ENCODE results near the gene RDX. TPM values are rescaled to one million over a fixed set of nuclear protein-coding genes. Genes with fewer than 3 reads are reported as not detected.

Gene RDX
- polyA plus RNA-seq, 4 donors = 120 to 177 (median 152) TPM

- no peak for DNase-seq (ENCODE audit: low read depth in 4 of 4, low spot score in 3 of 4)
Observed at GRCh38 chr11:110147962-110148709, 148.3 kb downstream of the RDX start.

- DNase-seq (ENCODE audit: low read depth in 4 of 4, low spot score in 3 of 4) = no peak
Observed at GRCh38 chr11:110141812-110142211, 154.6 kb downstream of the RDX start.

- DNase-seq (ENCODE audit: low read depth in 4 of 4, low spot score in 3 of 4) = no peak
Observed at GRCh38 chr11:110134110-110134509, 162.3 kb downstream of the RDX start.

- DNase-seq (ENCODE audit: low read depth in 4 of 4, low spot score in 3 of 4) = no peak
Observed at GRCh38 chr11:110133160-110133559, 163.3 kb downstream of the RDX start.

- no peak for DNase-seq (ENCODE audit: low read depth in 4 of 4, low spot score in 3 of 4)
Observed at GRCh38 chr11:110131386-110132123, 164.9 kb downstream of the RDX start.

GRCh38 chr11:110130642-110131238, 165.7 kb downstream of the RDX start:
- DNase-seq (ENCODE audit: low read depth in 4 of 4, low spot score in 3 of 4) = peak in 1 of 4 donors; percentile 20

GRCh38 chr11:110128161-110128560, 168.3 kb downstream of the RDX start:
- no peak for DNase-seq (ENCODE audit: low read depth in 4 of 4, low spot score in 3 of 4)

GRCh38 chr11:110126936-110127335, 169.5 kb downstream of the RDX start:
- no peak for DNase-seq (ENCODE audit: low read depth in 4 of 4, low spot score in 3 of 4)

GRCh38 chr11:110125632-110126031, 170.8 kb downstream of the RDX start:
- no peak for DNase-seq (ENCODE audit: low read depth in 4 of 4, low spot score in 3 of 4)

Other genes with a start within 250 kb of the RDX start
- 1 to 10 TPM; 7.2 to 9.2 (median 8.3) TPM for gene ZC3H12C, start 203.2 kb downstream of the RDX start, polyA plus RNA-seq (ENCODE audit: insufficient read length in 4 of 4)
- gene FDX1, start 133.3 kb upstream of the RDX start, polyA plus RNA-seq (ENCODE audit: insufficient read length in 4 of 4) = 10 to 100 TPM; 23.3 to 23.9 (median 23.6) TPM

Measured in right renal pelvis (tissue), 4 donors.